GM23338 (cell line): Measurements from ENCODE around the gene TMEM270.

Source experiments
- CTCF ChIP-seq, 2 experiments: fragments of 200-600 bp in 1 of 2; sonication (generic) in 1 of 2; conservative IDR thresholded peaks; 2 replicates each; pipeline versions ENCODE4 v1.5.1 to v1.6.1; 2016 to 2017; ENCODE audit warnings: antibody characterized with exemption in 2 of 2, low read depth in 2 of 2, mild to moderate bottlenecking in 2 of 2, moderate library complexity in 1 of 2
- TF ChIP-seq, protein P1 (sequence below): IDR thresholded peaks from one replicate; pipeline ENCODE4 v1.6.1; 2018; ENCODE audit warnings: antibody characterized with exemption; ENCODE audit not compliant: unreplicated experiment

DNA sequence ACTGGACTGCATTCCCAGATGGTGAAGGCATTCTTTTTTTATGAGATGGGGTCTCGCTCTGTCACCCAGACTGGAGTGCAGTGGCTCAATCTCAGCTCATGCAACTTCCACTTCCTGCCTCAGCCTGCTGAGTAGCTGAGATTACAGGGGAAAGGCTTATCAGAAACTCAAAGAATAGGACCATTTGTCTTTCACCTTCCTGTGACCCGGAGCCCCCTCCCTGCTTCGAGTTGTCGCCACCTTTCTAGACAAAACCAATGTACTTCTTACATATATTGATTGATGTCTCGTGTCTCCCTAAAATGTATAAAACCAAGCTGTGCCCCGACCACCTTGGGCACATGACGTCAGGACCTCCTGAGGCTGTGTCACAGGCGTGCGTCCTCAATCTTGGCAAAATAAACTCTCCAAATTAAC is 16.8 kb upstream of the TMEM270 start:
- no peak for TF ChIP-seq CTCF (conservative IDR thresholded peaks at IDR 0.05; ENCODE audit: low read depth in 2 of 2)
- TF ChIP-seq, protein P1, sequence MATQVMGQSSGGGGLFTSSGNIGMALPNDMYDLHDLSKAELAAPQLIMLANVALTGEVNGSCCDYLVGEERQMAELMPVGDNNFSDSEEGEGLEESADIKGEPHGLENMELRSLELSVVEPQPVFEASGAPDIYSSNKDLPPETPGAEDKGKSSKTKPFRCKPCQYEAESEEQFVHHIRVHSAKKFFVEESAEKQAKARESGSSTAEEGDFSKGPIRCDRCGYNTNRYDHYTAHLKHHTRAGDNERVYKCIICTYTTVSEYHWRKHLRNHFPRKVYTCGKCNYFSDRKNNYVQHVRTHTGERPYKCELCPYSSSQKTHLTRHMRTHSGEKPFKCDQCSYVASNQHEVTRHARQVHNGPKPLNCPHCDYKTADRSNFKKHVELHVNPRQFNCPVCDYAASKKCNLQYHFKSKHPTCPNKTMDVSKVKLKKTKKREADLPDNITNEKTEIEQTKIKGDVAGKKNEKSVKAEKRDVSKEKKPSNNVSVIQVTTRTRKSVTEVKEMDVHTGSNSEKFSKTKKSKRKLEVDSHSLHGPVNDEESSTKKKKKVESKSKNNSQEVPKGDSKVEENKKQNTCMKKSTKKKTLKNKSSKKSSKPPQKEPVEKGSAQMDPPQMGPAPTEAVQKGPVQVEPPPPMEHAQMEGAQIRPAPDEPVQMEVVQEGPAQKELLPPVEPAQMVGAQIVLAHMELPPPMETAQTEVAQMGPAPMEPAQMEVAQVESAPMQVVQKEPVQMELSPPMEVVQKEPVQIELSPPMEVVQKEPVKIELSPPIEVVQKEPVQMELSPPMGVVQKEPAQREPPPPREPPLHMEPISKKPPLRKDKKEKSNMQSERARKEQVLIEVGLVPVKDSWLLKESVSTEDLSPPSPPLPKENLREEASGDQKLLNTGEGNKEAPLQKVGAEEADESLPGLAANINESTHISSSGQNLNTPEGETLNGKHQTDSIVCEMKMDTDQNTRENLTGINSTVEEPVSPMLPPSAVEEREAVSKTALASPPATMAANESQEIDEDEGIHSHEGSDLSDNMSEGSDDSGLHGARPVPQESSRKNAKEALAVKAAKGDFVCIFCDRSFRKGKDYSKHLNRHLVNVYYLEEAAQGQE = no peak
